Activated naive CD4-positive, alpha-beta T cell treated with anti-CD3 and anti-CD28 coated beads, Interleukin-2, amount 50 U/mL, for 72 hours (primary cell): ENCODE data around the gene C5orf47. TPM values are rescaled to one million over a fixed set of nuclear protein-coding genes. Genes with fewer than 3 reads are reported as not detected.

Source experiments
- total RNA-seq, 2 donors: library from RNA; stranded (reverse); gene quantifications; one replicate each; pipeline ENCODE4 v1.2.3, GENCODE V29; 2022

Gene C5orf47
- total RNA-seq, 2 donors from 2014 or later, result not detected

Other genes starting within 250 kb of the C5orf47 start
- gene CPEB4, start 100.8 kb upstream of the C5orf47 start, total RNA-seq, result 10 to 100 TPM; 11.8 to 25.0 TPM
- gene NSG2, start 56.5 kb downstream of the C5orf47 start, total RNA-seq, result not detected